DOHH2 (cell line): ENCODE results near the gene HOXB8.

Experiments
- EZH2phosphoT487 ChIP-seq: fragments of 200-600 bp; sonication (generic); IDR thresholded peaks from 2 replicates; pipeline ENCODE4 v1.6.1; 2017; ENCODE audit warnings: borderline replicate concordance, mild to moderate bottlenecking, antibody characterized with exemption, low read length, moderate library complexity, mixed read lengths
- TF ChIP-seq, protein P1 (sequence below): fragments of 200-600 bp; sonication (generic); IDR thresholded peaks from one replicate; pipeline ENCODE4 v1.5.1; 2014; ENCODE audit warnings: antibody characterized with exemption, mild to moderate bottlenecking, low read depth, low read length; ENCODE audit not compliant: poor library complexity, severe bottlenecking

DNA sequence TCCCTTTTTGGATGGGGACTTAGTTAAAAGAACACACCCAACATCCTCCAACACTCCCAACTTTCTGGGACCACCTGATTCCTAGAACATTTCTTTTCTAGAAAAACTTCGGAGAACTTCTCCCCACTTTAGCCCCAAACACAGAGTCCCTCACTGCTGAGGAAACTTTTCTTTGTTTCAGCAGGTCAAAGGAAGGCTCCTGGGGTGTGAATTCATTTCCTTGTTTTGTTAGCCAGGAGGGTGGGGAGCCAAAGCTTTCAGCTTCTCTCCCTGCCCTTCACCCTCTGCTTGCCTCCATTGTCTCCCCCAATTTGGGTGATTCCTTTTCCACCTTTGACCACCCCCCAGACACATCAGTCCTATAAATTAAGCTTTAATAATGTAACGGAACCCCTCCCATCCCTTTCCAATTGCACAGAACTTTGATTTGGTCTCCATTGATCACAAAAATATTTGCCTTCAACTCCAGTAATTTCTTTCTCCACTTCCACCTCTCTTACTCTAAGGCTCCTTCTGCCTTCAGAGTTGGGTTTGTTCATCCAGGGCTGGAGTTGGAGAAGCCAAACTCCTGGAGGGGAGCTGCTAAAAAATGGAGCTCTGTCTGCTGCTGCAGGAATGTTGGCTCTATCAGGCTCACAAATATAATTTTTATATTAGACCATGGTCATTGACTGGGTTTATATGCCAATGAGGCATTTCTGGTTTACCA, 47.3 kb downstream of the HOXB8 start:
- TF ChIP-seq, protein P1, sequence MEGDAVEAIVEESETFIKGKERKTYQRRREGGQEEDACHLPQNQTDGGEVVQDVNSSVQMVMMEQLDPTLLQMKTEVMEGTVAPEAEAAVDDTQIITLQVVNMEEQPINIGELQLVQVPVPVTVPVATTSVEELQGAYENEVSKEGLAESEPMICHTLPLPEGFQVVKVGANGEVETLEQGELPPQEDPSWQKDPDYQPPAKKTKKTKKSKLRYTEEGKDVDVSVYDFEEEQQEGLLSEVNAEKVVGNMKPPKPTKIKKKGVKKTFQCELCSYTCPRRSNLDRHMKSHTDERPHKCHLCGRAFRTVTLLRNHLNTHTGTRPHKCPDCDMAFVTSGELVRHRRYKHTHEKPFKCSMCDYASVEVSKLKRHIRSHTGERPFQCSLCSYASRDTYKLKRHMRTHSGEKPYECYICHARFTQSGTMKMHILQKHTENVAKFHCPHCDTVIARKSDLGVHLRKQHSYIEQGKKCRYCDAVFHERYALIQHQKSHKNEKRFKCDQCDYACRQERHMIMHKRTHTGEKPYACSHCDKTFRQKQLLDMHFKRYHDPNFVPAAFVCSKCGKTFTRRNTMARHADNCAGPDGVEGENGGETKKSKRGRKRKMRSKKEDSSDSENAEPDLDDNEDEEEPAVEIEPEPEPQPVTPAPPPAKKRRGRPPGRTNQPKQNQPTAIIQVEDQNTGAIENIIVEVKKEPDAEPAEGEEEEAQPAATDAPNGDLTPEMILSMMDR = no peak
- no peak for TF ChIP-seq EZH2phosphoT487
